Articular chondrocyte of knee joint (primary cell): ENCODE data around the gene FER. TPM values are rescaled to one million over a fixed set of nuclear protein-coding genes. Genes with fewer than 3 reads are reported as not detected.

ENCODE experiments used
- small RNA-seq: library from RNA; depleted of rRNA; stranded (forward); fragments of <200 nt; gene quantifications from one replicate; pipeline ENCODE3, GENCODE V24; 2012
- total RNA-seq: library from RNA; depleted of rRNA; stranded (reverse); fragments of >200 nt; gene quantifications from 2 replicates; pipeline ENCODE4 v1.2.3, GENCODE V29; 2012

The FER gene
- 48.6 and 62.4 TPM in 2 replicates for total RNA-seq

GRCh38 chr5:108747774-108748400 is at the start of gene FER:
TSS of gene FER (plus strand) at chr5:108747897. CDS start at chr5:108798183, 50,286 bp downstream.

Small RNAs within 50 kb of the gene (small RNA-seq; reads per million reads assigned to genes)
- gene AC109481.1 (not detected), gene RF00019 (not detected), gene RNU6-47P (not detected)
